T1000 (cell line): ENCODE results near the gene ACE.

ENCODE experiments used
- DNase-seq: peaks from one replicate; lab custom pipeline; 2025; ENCODE audit warnings: mixed read lengths; lab: John Stamatoyannopoulos, UW

Gene ACE

GRCh38 chr17:63474586-63475460 is 2.0 kb upstream of the ACE start:
- no peak for DNase-seq

- no peak for DNase-seq
These were observed 1.1 kb upstream of the ACE start for GRCh38 chr17:63475491-63476412.

- no peak for DNase-seq
These were observed 405 bp upstream of the ACE start for GRCh38 chr17:63476459-63476853.

GRCh38 chr17:63477480-63478440 is 899 bp downstream of the ACE start:
- no peak for DNase-seq

- DNase-seq: peak; percentile 87
These were observed 2.1 kb downstream of the ACE start for GRCh38 chr17:63478814-63479494.

GRCh38 chr17:63479495-63480184 is 2.8 kb downstream of the ACE start:
- no peak for DNase-seq

GRCh38 chr17:63480192-63480784 is 3.4 kb downstream of the ACE start:
- DNase-seq: no peak

- no peak for DNase-seq
These were observed 4.1 kb downstream of the ACE start for GRCh38 chr17:63480826-63481487.

- no peak for DNase-seq
These were observed 4.6 kb downstream of the ACE start for GRCh38 chr17:63481488-63481870.

- DNase-seq: no peak
These were observed 5.6 kb downstream of the ACE start for GRCh38 chr17:63482509-63482908.

GRCh38 chr17:63483038-63483437 is 6.2 kb downstream of the ACE start:
- no peak for DNase-seq

- no peak for DNase-seq
These were observed 7.1 kb downstream of the ACE start for GRCh38 chr17:63483655-63484575.

- no peak for DNase-seq
These were observed 9.6 kb downstream of the ACE start for GRCh38 chr17:63486317-63487013.

- no peak for DNase-seq
These were observed 10.1 kb downstream of the ACE start for GRCh38 chr17:63487014-63487339.

- no peak for DNase-seq
These were observed 12.0 kb downstream of the ACE start for GRCh38 chr17:63488851-63489250.

- no peak for DNase-seq
These were observed 12.4 kb downstream of the ACE start for GRCh38 chr17:63489291-63489690.

- DNase-seq: no peak
These were observed 13.5 kb downstream of the ACE start for GRCh38 chr17:63490329-63490728.

GRCh38 chr17:63490858-63491400 is 14.1 kb downstream of the ACE start:
- no peak for DNase-seq
